HepG2 (cell line): Measurements from ENCODE around the gene TOB1. TPM values are rescaled to one million over a fixed set of nuclear protein-coding genes. Genes with fewer than 3 reads are reported as not detected.

Experiments
- CBFB ChIP-seq: sonication (generic); formaldehyde crosslinking; IDR thresholded peaks from 2 replicates; pipeline ENCODE4 v1.4.0; 2020; ENCODE audit warnings: missing genetic modification reagents
- ETV5 ChIP-seq: IDR thresholded peaks from 2 replicates; pipeline ENCODE4 v1.6.1; 2018; ENCODE audit warnings: missing biosample characterization, missing genetic modification reagents, inconsistent platforms, borderline replicate concordance
- GPN1 ChIP-seq: sonication (generic); formaldehyde crosslinking; IDR thresholded peaks from 2 replicates; pipeline ENCODE4 v1.5.1; 2020; ENCODE audit warnings: missing genetic modification reagents, borderline replicate concordance
- JARID2 ChIP-seq: sonication (generic); formaldehyde crosslinking; IDR thresholded peaks from 2 replicates; pipeline ENCODE4 v1.8.1; 2023; ENCODE audit warnings: missing genetic modification reagents, inconsistent platforms; ENCODE audit not compliant: insufficient replicate concordance
- MTA1 ChIP-seq: sonication (generic); formaldehyde crosslinking; IDR thresholded peaks from 2 replicates; pipeline ENCODE4 v1.4.0; 2020; ENCODE audit warnings: missing genetic modification reagents, mild to moderate bottlenecking, borderline replicate concordance
- MZF1 ChIP-seq: sonication (generic); formaldehyde crosslinking; IDR thresholded peaks from 2 replicates; pipeline ENCODE4 v1.8.1; 2023; ENCODE audit warnings: mild to moderate bottlenecking, missing genetic modification reagents, borderline replicate concordance
- ONECUT2 ChIP-seq: sonication (generic); formaldehyde crosslinking; IDR thresholded peaks from 2 replicates; pipeline ENCODE4 v1.4.0; 2020; ENCODE audit warnings: missing genetic modification reagents
- SRSF4 ChIP-seq: fragments of 200-400 bp; formaldehyde crosslinking; IDR thresholded peaks from one replicate; pipeline ENCODE4 v1.6.1; 2018; ENCODE audit warnings: mild to moderate bottlenecking, low read depth, low read length, moderate library complexity; ENCODE audit not compliant: poor library complexity, severe bottlenecking
- TBX2 ChIP-seq: sonication (generic); formaldehyde crosslinking; IDR thresholded peaks from 2 replicates; pipeline ENCODE4 v1.5.0; 2020; ENCODE audit warnings: missing genetic modification reagents, mild to moderate bottlenecking, borderline replicate concordance
- TOPORS ChIP-seq: sonication (generic); formaldehyde crosslinking; IDR thresholded peaks from 2 replicates; pipeline ENCODE4 v1.8.0; 2023; ENCODE audit warnings: mild to moderate bottlenecking, missing genetic modification reagents
- ZKSCAN1 ChIP-seq: fragments of 150-350 bp; IDR thresholded peaks from 2 replicates; pipeline ENCODE4 v1.6.1; 2014; ENCODE audit warnings: low read length
- ZNF546 ChIP-seq: sonication (generic); formaldehyde crosslinking; conservative IDR thresholded peaks from 2 replicates; pipeline ENCODE4 v1.8.1; 2023; ENCODE audit warnings: mild to moderate bottlenecking, missing genetic modification reagents
- ZNF605 ChIP-seq: sonication (generic); formaldehyde crosslinking; IDR thresholded peaks from 2 replicates; pipeline ENCODE4 v1.8.0; 2022; ENCODE audit warnings: mild to moderate bottlenecking, missing genetic modification reagents
- ZNF891 ChIP-seq: sonication (generic); formaldehyde crosslinking; IDR thresholded peaks from 2 replicates; pipeline ENCODE4 v1.5.0; 2020; ENCODE audit warnings: mild to moderate bottlenecking, missing genetic modification reagents
- ZSCAN30 ChIP-seq: sonication (generic); formaldehyde crosslinking; IDR thresholded peaks from 2 replicates; pipeline ENCODE4 v1.5.0; 2020; ENCODE audit warnings: mild to moderate bottlenecking, missing genetic modification reagents
- polyA plus RNA-seq, 8 experiments: library from polyadenylated mRNA; depleted of rRNA in 3 of 8; stranded (reverse) in 7 of 8; unstranded in 1 of 8; fragments of >200 nt; fragmentation: Illumina TruSeq in 4 of 8; extraction: Trizol in 4 of 8; gene quantifications; 2 replicates each; pipeline versions ENCODE4 v1.2.1 to v1.2.3, GENCODE V29; 2011 to 2016; ENCODE audit warnings: low read depth in 4 of 8, missing spikeins in 1 of 8, mixed read lengths in 1 of 8; ENCODE audit not compliant: insufficient read depth in 1 of 8
- total RNA-seq, 5 experiments: library from RNA; depleted of rRNA; stranded (reverse); fragments of >200 nt; fragmentation: Illumina TruSeq; extraction: Trizol; gene quantifications; 2 replicates each; pipeline ENCODE4 v1.2.3, GENCODE V29; 2016; ENCODE audit warnings: low read depth in 1 of 5
- TF ChIP-seq, protein P1 (sequence below): sonication (generic); formaldehyde crosslinking; IDR thresholded peaks from 2 replicates; pipeline ENCODE4 v1.8.0; 2022; ENCODE audit warnings: missing genetic modification reagents, mild to moderate bottlenecking, inconsistent platforms, borderline replicate concordance
- TF ChIP-seq, protein P2 (sequence below): sonication (generic); formaldehyde crosslinking; IDR thresholded peaks from 2 replicates; pipeline ENCODE4; 2020; ENCODE audit warnings: missing genetic modification reagents, mild to moderate bottlenecking, borderline replicate concordance
- TF ChIP-seq, protein P3 (sequence below): sonication (generic); formaldehyde crosslinking; IDR thresholded peaks from 2 replicates; pipeline ENCODE4 v1.8.0; 2022; ENCODE audit warnings: mild to moderate bottlenecking, missing genetic modification reagents, moderate library complexity
- TF ChIP-seq, protein P4 (sequence below): IDR thresholded peaks from 2 replicates; pipeline ENCODE4 v1.6.1; 2018; ENCODE audit warnings: missing genetic modification reagents, mild to moderate bottlenecking, missing compliant biosample characterization
- TF ChIP-seq, protein P5 (sequence below): IDR thresholded peaks from 2 replicates; pipeline ENCODE4 v1.6.1; 2016; ENCODE audit warnings: low read depth

The TOB1 gene
- total and polyA plus RNA-seq, 2 of the 13 experiments (the other 11 are each of a cell fraction or from before 2014, with no cell fraction given), result 21.9 to 57.7 TPM

DNA sequence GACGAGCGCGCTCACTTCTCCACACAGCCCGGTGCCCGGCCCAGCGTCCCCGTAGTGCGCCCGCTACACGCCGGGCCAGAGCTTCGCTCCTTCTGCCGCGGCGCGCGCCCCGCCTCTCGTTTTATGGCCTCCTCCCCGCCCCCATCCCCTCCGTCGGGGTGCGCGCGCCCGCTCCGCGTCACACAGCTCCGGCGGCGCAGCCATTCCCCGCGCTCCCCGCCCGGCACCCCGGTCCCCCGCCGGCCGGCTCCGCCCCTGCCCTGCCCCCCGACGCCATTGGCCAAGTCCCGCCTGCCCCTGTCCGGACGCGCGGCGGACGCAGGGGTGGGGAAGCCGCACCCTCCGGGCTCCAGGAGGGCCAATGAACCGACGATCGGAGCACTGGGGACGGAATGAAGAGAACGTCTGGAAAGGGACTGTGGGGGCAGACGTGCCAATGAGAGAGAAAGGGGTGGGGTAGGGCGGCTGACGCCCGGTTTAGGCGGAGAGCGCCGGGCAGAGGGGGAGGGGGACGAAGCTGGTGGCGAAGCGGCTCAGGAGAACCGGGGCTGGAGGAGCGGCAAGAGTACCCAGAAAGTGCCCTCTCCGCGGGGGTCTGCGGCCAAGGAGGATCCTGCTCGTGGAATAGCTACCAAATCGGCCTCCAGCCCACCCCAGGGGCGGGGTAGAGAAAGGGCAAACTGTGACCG lies at the start of gene TOB1 (continued):
- TF ChIP-seq, protein P1, sequence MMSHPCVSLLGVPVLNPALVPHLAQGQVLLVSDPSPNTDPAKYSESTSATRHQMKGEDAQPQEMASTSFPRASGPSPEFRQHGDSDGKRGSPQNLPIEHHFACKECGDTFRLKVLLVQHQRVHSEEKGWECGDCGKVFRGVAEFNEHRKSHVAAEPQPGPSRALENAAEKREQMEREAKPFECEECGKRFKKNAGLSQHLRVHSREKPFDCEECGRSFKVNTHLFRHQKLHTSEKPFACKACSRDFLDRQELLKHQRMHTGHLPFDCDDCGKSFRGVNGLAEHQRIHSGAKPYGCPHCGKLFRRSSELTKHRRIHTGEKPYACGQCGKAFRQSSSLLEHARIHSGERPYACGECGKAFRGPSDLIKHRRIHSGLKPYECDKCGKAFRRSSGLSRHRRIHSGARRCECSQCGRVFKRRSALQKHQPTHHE (CRISPR knock-in tag), result peak; percentile 76
- TF ChIP-seq SRSF4 (peak; percentile 76), MTA1 (peak; percentile 80), ZSCAN30 (CRISPR knock-in tag) (peak; percentile 66; the same call in 1 of the 2 replicates), GPN1 (CRISPR knock-in tag) (peak; percentile 94; the same call in 1 of the 2 replicates), ETV5 (CRISPR knock-in tag) (peak; percentile 44), JARID2 (CRISPR knock-in tag) (peak; percentile 81), TBX2 (CRISPR knock-in tag) (peak; percentile 43; the same call in 1 of the 2 replicates), ZKSCAN1 (peak; percentile 66), ZNF605 (CRISPR knock-in tag) (peak; percentile 82; the same call in 1 of the 2 replicates), ZNF891 (CRISPR knock-in tag) (peak; percentile 86; the same call in 1 of the 2 replicates), ONECUT2 (CRISPR knock-in tag) (peak; percentile 50; the same call in 1 of the 2 replicates), TOPORS (CRISPR knock-in tag) (peak; percentile 87), CBFB (CRISPR knock-in tag) (peak; percentile 88; the same call in 1 of the 2 replicates), MZF1 (CRISPR knock-in tag) (peak; percentile 93), ZNF546 (CRISPR knock-in tag) (peak; percentile 89)
- TF ChIP-seq, protein P2, sequence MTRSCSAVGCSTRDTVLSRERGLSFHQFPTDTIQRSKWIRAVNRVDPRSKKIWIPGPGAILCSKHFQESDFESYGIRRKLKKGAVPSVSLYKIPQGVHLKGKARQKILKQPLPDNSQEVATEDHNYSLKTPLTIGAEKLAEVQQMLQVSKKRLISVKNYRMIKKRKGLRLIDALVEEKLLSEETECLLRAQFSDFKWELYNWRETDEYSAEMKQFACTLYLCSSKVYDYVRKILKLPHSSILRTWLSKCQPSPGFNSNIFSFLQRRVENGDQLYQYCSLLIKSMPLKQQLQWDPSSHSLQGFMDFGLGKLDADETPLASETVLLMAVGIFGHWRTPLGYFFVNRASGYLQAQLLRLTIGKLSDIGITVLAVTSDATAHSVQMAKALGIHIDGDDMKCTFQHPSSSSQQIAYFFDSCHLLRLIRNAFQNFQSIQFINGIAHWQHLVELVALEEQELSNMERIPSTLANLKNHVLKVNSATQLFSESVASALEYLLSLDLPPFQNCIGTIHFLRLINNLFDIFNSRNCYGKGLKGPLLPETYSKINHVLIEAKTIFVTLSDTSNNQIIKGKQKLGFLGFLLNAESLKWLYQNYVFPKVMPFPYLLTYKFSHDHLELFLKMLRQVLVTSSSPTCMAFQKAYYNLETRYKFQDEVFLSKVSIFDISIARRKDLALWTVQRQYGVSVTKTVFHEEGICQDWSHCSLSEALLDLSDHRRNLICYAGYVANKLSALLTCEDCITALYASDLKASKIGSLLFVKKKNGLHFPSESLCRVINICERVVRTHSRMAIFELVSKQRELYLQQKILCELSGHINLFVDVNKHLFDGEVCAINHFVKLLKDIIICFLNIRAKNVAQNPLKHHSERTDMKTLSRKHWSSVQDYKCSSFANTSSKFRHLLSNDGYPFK (CRISPR knock-in tag), result peak; percentile 44
- TF ChIP-seq, protein P3, sequence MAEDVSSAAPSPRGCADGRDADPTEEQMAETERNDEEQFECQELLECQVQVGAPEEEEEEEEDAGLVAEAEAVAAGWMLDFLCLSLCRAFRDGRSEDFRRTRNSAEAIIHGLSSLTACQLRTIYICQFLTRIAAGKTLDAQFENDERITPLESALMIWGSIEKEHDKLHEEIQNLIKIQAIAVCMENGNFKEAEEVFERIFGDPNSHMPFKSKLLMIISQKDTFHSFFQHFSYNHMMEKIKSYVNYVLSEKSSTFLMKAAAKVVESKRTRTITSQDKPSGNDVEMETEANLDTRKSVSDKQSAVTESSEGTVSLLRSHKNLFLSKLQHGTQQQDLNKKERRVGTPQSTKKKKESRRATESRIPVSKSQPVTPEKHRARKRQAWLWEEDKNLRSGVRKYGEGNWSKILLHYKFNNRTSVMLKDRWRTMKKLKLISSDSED, result no peak
- TF ChIP-seq, protein P4, sequence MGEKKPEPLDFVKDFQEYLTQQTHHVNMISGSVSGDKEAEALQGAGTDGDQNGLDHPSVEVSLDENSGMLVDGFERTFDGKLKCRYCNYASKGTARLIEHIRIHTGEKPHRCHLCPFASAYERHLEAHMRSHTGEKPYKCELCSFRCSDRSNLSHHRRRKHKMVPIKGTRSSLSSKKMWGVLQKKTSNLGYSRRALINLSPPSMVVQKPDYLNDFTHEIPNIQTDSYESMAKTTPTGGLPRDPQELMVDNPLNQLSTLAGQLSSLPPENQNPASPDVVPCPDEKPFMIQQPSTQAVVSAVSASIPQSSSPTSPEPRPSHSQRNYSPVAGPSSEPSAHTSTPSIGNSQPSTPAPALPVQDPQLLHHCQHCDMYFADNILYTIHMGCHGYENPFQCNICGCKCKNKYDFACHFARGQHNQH, result peak; percentile 94
- TF ChIP-seq, protein P5, sequence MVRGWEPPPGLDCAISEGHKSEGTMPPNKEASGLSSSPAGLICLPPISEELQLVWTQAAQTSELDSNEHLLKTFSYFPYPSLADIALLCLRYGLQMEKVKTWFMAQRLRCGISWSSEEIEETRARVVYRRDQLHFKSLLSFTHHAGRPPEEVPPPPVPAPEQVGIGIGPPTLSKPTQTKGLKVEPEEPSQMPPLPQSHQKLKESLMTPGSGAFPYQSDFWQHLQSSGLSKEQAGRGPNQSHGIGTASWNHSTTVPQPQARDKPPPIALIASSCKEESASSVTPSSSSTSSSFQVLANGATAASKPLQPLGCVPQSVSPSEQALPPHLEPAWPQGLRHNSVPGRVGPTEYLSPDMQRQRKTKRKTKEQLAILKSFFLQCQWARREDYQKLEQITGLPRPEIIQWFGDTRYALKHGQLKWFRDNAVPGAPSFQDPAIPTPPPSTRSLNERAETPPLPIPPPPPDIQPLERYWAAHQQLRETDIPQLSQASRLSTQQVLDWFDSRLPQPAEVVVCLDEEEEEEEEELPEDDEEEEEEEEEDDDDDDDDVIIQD (CRISPR knock-in tag), result peak; percentile 70; the same call in 1 of the 2 replicates
